ENCODE measurements around the gene PCSK7.

DNA sequence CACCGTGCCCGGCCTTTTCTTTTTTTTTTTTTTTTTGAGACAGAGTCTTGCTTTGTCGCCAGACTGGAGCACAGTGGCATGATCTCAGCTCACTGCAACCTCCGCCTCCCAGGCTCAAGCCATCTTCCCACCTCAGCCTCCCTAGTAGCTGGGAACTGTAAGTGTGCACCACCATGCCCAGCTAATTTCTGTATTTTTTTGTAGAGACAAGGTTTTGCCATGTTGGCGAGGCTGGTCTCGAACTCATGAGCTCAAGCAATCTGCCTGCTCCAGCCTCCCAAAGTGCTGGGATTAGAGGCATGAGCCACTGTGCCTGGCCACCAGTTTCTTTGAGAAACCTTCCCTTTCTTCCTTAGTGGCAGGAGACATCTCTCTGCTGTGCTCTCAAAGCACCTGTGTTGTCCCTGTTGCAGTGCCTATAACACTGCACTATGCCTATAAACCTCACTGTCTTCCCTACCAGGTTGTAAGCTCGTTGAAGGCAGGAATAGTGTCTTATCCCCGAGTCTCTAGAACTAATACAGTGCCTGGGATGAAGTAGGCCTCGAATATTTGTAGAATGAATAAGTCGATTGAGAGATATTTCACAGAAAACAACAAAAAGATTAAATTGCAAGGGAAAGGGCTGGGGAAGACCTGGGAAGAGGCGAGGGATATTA is 19.0 kb downstream of the PCSK7 start:
- TF ChIP-seq CTCF (IDR thresholded peaks at IDR 0.05) = no peak
- TF ChIP-seq POLR2A (IDR thresholded peaks at IDR 0.05) = no peak

Measured in lower leg skin (tissue), 3 donors.